ENCODE measurements around the gene CDC14A.

Gene CDC14A

GRCh38 chr1:100359139-100359538 lies 6.8 kb downstream of the CDC14A start:
- Histone ChIP-seq H3K23ac (ENCODE audit: low read length) (no peak overlapping the region), H3K79me1 (ENCODE audit: low read length) (peaks cover 6% of the 10 kb centered on the region), H3K18ac (ENCODE audit: low read length) (no peak overlapping the region), H3K27me3 (ENCODE audit: insufficient read depth, low read length) (no peaks in the 10 kb centered on the region), H2AK5ac (ENCODE audit: low read length) (no peak overlapping the region), H3K9me3 (ENCODE audit: insufficient read depth, low read depth, low read length) (peaks cover 2% of the 10 kb centered on the region), H3K14ac (ENCODE audit: low read length) (no peak overlapping the region), H3K9ac (ENCODE audit: low read length) (no peak overlapping the region), H3K4me2 (ENCODE audit: low read length) (no peak overlapping the region), H3K4me3 (ENCODE audit: low read depth, low read length) (no peak overlapping the region), H3K79me2 (ENCODE audit: control insufficient read depth, insufficient read depth, low read length, poor library complexity) (peaks cover 10% of the 10 kb centered on the region), H3K4me1 (ENCODE audit: control insufficient read depth in 1 of 2, insufficient read depth in 2 of 2, low read length in 2 of 2) (peaks cover 7 to 9% of the 10 kb centered on the region in 2 experiments), H2BK120ac (ENCODE audit: insufficient read depth, low read length, poor library complexity) (no peak overlapping the region), H4K91ac (ENCODE audit: low read depth, low read length) (no peak overlapping the region), H3K4ac (ENCODE audit: low read depth, low read length) (peak overlapping the region; percentile 81), H2AFZ (ENCODE audit: insufficient read depth, low read length, poor library complexity) (no peak overlapping the region), H3K36me3 (ENCODE audit: control insufficient read depth in 1 of 2, insufficient read depth in 2 of 2, low read length in 2 of 2) (peaks cover 3 to 9% of the 10 kb centered on the region in 2 experiments), H3K27ac (ENCODE audit: low read depth, low read length) (no peak overlapping the region), H4K8ac (ENCODE audit: low read depth, low read length) (no peak overlapping the region), H2BK5ac (ENCODE audit: low read depth, low read length, poor library complexity) (no peak overlapping the region), H2BK12ac (ENCODE audit: low read length) (no peak overlapping the region), H4K12ac (ENCODE audit: low read depth, low read length) (no peak overlapping the region)
- no peak for DNase-seq
- no CpG with 5 or more reads among the region's 1 CpG for WGBS (ENCODE audit: extremely low coverage, insufficient coverage, insufficient read length)

- H2AFZ ChIP-seq (ENCODE audit: insufficient read depth, low read length, poor library complexity) = no peak overlapping the region
- no peak overlapping the region for H4K91ac ChIP-seq (ENCODE audit: low read depth, low read length)
- peaks cover 3 to 9% of the 10 kb centered on the region in 2 experiments for H3K36me3 ChIP-seq (ENCODE audit: control insufficient read depth in 1 of 2, insufficient read depth in 2 of 2, low read length in 2 of 2)
- H3K27ac ChIP-seq (ENCODE audit: low read depth, low read length) = no peak overlapping the region
- no peak overlapping the region for H2BK12ac ChIP-seq (ENCODE audit: low read length)
- no peak overlapping the region for H4K8ac ChIP-seq (ENCODE audit: low read depth, low read length)
- peaks cover under 1% of the 10 kb centered on the region for H3K79me1 ChIP-seq (ENCODE audit: low read length)
- no peak overlapping the region for H2AK5ac ChIP-seq (ENCODE audit: low read length)
- no peaks in the 10 kb centered on the region for H3K27me3 ChIP-seq (ENCODE audit: insufficient read depth, low read length)
- H3K14ac ChIP-seq (ENCODE audit: low read length) = no peak overlapping the region
- no peak overlapping the region for H3K9ac ChIP-seq (ENCODE audit: low read length)
- no peak overlapping the region for H3K18ac ChIP-seq (ENCODE audit: low read length)
- H3K4ac ChIP-seq (ENCODE audit: low read depth, low read length) = no peak overlapping the region
- no peak overlapping the region for H2BK5ac ChIP-seq (ENCODE audit: low read depth, low read length, poor library complexity)
- WGBS (ENCODE audit: extremely low coverage, insufficient coverage, insufficient read length) = no CpG with 5 or more reads among the region's 2 CpGs
- H3K4me2 ChIP-seq (ENCODE audit: low read length) = no peak overlapping the region
- DNase-seq = no peak
- no peak overlapping the region for H4K12ac ChIP-seq (ENCODE audit: low read depth, low read length)
- peaks cover 4% of the 10 kb centered on the region in 2 experiments for H3K4me1 ChIP-seq (ENCODE audit: control insufficient read depth in 1 of 2, insufficient read depth in 2 of 2, low read length in 2 of 2)
- H3K9me3 ChIP-seq (ENCODE audit: insufficient read depth, low read depth, low read length) = peaks cover 2% of the 10 kb centered on the region
- no peak overlapping the region for H2BK120ac ChIP-seq (ENCODE audit: insufficient read depth, low read length, poor library complexity)
- H3K79me2 ChIP-seq (ENCODE audit: control insufficient read depth, insufficient read depth, low read length, poor library complexity) = peaks cover 5% of the 10 kb centered on the region
- H3K4me3 ChIP-seq (ENCODE audit: low read depth, low read length) = no peak overlapping the region
- H3K23ac ChIP-seq (ENCODE audit: low read length) = no peak overlapping the region
These were observed 8.6 kb downstream of the CDC14A start for GRCh38 chr1:100360790-100361510.

- WGBS (ENCODE audit: extremely low coverage, insufficient coverage, insufficient read length) = no CpG with 5 or more reads among the region's 5 CpGs
- H2AK5ac ChIP-seq (ENCODE audit: low read length) = no peak overlapping the region
- H2BK120ac ChIP-seq (ENCODE audit: insufficient read depth, low read length, poor library complexity) = no peak overlapping the region
- no peak overlapping the region for H3K27ac ChIP-seq (ENCODE audit: low read depth, low read length)
- H4K8ac ChIP-seq (ENCODE audit: low read depth, low read length) = no peak overlapping the region
- H3K4me2 ChIP-seq (ENCODE audit: low read length) = no peak overlapping the region
- H3K18ac ChIP-seq (ENCODE audit: low read length) = peak overlapping the region; percentile 81
- H2AFZ ChIP-seq (ENCODE audit: insufficient read depth, low read length, poor library complexity) = peak overlapping the region; percentile 1
- no peak overlapping the region for H3K14ac ChIP-seq (ENCODE audit: low read length)
- H4K91ac ChIP-seq (ENCODE audit: low read depth, low read length) = no peak overlapping the region
- H3K27me3 ChIP-seq (ENCODE audit: insufficient read depth, low read length) = no peaks in the 10 kb centered on the region
- DNase-seq = no peak
- H3K9me3 ChIP-seq (ENCODE audit: insufficient read depth, low read depth, low read length) = peaks cover 2% of the 10 kb centered on the region
- H3K36me3 ChIP-seq (ENCODE audit: control insufficient read depth in 1 of 2, insufficient read depth in 2 of 2, low read length in 2 of 2) = peaks cover 3 to 9% of the 10 kb centered on the region in 2 experiments
- H3K23ac ChIP-seq (ENCODE audit: low read length) = no peak overlapping the region
- H3K9ac ChIP-seq (ENCODE audit: low read length) = no peak overlapping the region
- H4K12ac ChIP-seq (ENCODE audit: low read depth, low read length) = no peak overlapping the region
- H3K79me1 ChIP-seq (ENCODE audit: low read length) = no peaks in the 10 kb centered on the region
- peaks cover 3% of the 10 kb centered on the region in 2 experiments for H3K4me1 ChIP-seq (ENCODE audit: control insufficient read depth in 1 of 2, insufficient read depth in 2 of 2, low read length in 2 of 2)
- H3K79me2 ChIP-seq (ENCODE audit: control insufficient read depth, insufficient read depth, low read length, poor library complexity) = peaks cover 3% of the 10 kb centered on the region
- H3K4ac ChIP-seq (ENCODE audit: low read depth, low read length) = no peak overlapping the region
- H2BK12ac ChIP-seq (ENCODE audit: low read length) = no peak overlapping the region
- H2BK5ac ChIP-seq (ENCODE audit: low read depth, low read length, poor library complexity) = no peak overlapping the region
- no peak overlapping the region for H3K4me3 ChIP-seq (ENCODE audit: low read depth, low read length)
These were observed 9.3 kb downstream of the CDC14A start for GRCh38 chr1:100361511-100362089.

- H2AK5ac ChIP-seq (ENCODE audit: low read length) = no peak overlapping the region
- H3K14ac ChIP-seq (ENCODE audit: low read length) = no peak overlapping the region
- H3K36me3 ChIP-seq (ENCODE audit: control insufficient read depth in 1 of 2, insufficient read depth in 2 of 2, low read length in 2 of 2) = peaks cover 3 to 9% of the 10 kb centered on the region in 2 experiments
- H3K23ac ChIP-seq (ENCODE audit: low read length) = no peak overlapping the region
- H3K79me2 ChIP-seq (ENCODE audit: control insufficient read depth, insufficient read depth, low read length, poor library complexity) = peaks cover 3% of the 10 kb centered on the region
- H3K4me1 ChIP-seq (ENCODE audit: control insufficient read depth in 1 of 2, insufficient read depth in 2 of 2, low read length in 2 of 2) = peaks cover 2 to 3% of the 10 kb centered on the region in 2 experiments
- H2BK5ac ChIP-seq (ENCODE audit: low read depth, low read length, poor library complexity) = no peak overlapping the region
- WGBS (ENCODE audit: extremely low coverage, insufficient coverage, insufficient read length) = no CpG with 5 or more reads among the region's 16 CpGs
- no peak overlapping the region for H3K4ac ChIP-seq (ENCODE audit: low read depth, low read length)
- no peak overlapping the region for H3K18ac ChIP-seq (ENCODE audit: low read length)
- no peak overlapping the region for H3K27ac ChIP-seq (ENCODE audit: low read depth, low read length)
- no peak overlapping the region for H3K4me2 ChIP-seq (ENCODE audit: low read length)
- H2AFZ ChIP-seq (ENCODE audit: insufficient read depth, low read length, poor library complexity) = no peak overlapping the region
- H3K27me3 ChIP-seq (ENCODE audit: insufficient read depth, low read length) = no peaks in the 10 kb centered on the region
- no peak overlapping the region for H4K12ac ChIP-seq (ENCODE audit: low read depth, low read length)
- peaks cover 2% of the 10 kb centered on the region for H3K9me3 ChIP-seq (ENCODE audit: insufficient read depth, low read depth, low read length)
- H4K91ac ChIP-seq (ENCODE audit: low read depth, low read length) = no peak overlapping the region
- H3K79me1 ChIP-seq (ENCODE audit: low read length) = no peaks in the 10 kb centered on the region
- H2BK120ac ChIP-seq (ENCODE audit: insufficient read depth, low read length, poor library complexity) = no peak overlapping the region
- no peak overlapping the region for H2BK12ac ChIP-seq (ENCODE audit: low read length)
- no peak overlapping the region for H3K9ac ChIP-seq (ENCODE audit: low read length)
- H4K8ac ChIP-seq (ENCODE audit: low read depth, low read length) = no peak overlapping the region
- H3K4me3 ChIP-seq (ENCODE audit: low read depth, low read length) = no peak overlapping the region
- DNase-seq = peak in 1 of 2 donors; percentile 9
These were observed 10.6 kb downstream of the CDC14A start for GRCh38 chr1:100362821-100363466.
